ENCODE data around the gene CMKLR1.

GRCh38 chr12:108260969-108261368 is 78.1 kb downstream of the CMKLR1 start:
- TF ChIP-seq CTCF (IDR thresholded peaks at IDR 0.05; ENCODE audit: low read length): no peak
- TF ChIP-seq EZH2 (optimal IDR thresholded peaks at IDR 0.05; ENCODE audit: low read depth, low read length): no peak

Data from MM.1S (cell line).